Hematopoietic multipotent progenitor cell treated with erythropoietin and hydrocortisone succinate and interleukin-3 and kit ligand, for 6 days (in vitro differentiated cells): ENCODE data around the gene LRRC51.

Experiments
- DNase-seq: peaks from one replicate; pipeline ENCODE4 v3.0.0-alpha.2; 2015

Gene LRRC51

GRCh38 chr11:72070491-72070890, 10.2 kb upstream of the LRRC51 start:
- no peak for DNase-seq

GRCh38 chr11:72072348-72072747, 8.3 kb upstream of the LRRC51 start:
- no peak for DNase-seq

GRCh38 chr11:72075109-72075508, 5.5 kb upstream of the LRRC51 start:
- DNase-seq: peak; percentile 70

GRCh38 chr11:72075756-72076155, 4.9 kb upstream of the LRRC51 start:
- no peak for DNase-seq

GRCh38 chr11:72078477-72078876, 2.2 kb upstream of the LRRC51 start:
- DNase-seq: no peak

- DNase-seq: peak; percentile 43
Observed at GRCh38 chr11:72079819-72080325, 778 bp upstream of the LRRC51 start.

- DNase-seq: no peak
Observed at GRCh38 chr11:72081184-72081644, 564 bp downstream of the LRRC51 start.

GRCh38 chr11:72081821-72082453, 1.3 kb downstream of the LRRC51 start:
- DNase-seq: no peak

- DNase-seq: no peak
Observed at GRCh38 chr11:72083414-72083813, 2.8 kb downstream of the LRRC51 start.

- no peak for DNase-seq
Observed at GRCh38 chr11:72084076-72084475, 3.4 kb downstream of the LRRC51 start.

GRCh38 chr11:72084965-72085364, 4.3 kb downstream of the LRRC51 start:
- no peak for DNase-seq

- no peak for DNase-seq
Observed at GRCh38 chr11:72085621-72086351, 5.1 kb downstream of the LRRC51 start.

GRCh38 chr11:72088076-72088808, 7.6 kb downstream of the LRRC51 start:
- no peak for DNase-seq

- peak; percentile 91 for DNase-seq
Observed at GRCh38 chr11:72091292-72091691, 10.6 kb downstream of the LRRC51 start.

- no peak for DNase-seq
Observed at GRCh38 chr11:72098741-72099140, 18.1 kb downstream of the LRRC51 start.

- DNase-seq: no peak
Observed at GRCh38 chr11:72100009-72100408, 19.4 kb downstream of the LRRC51 start.

- DNase-seq: peak; percentile 93
Observed at GRCh38 chr11:72100462-72100861, 19.8 kb downstream of the LRRC51 start.

GRCh38 chr11:72102162-72102561, 21.5 kb downstream of the LRRC51 start:
- DNase-seq: peak; percentile 31

- no peak for DNase-seq
Observed at GRCh38 chr11:72102631-72102945, 21.9 kb downstream of the LRRC51 start.

GRCh38 chr11:72102946-72103753, 22.5 kb downstream of the LRRC51 start, which contains the start of gene LAMTOR1:
LAMTOR1 (minus strand) TSS chr11:72103297; CDS start chr11:72103224, 73 bp downstream.
- DNase-seq: peak; percentile 100

- no peak for DNase-seq
Observed at GRCh38 chr11:72103754-72104167, 23.1 kb downstream of the LRRC51 start.

GRCh38 chr11:72105888-72106287, 25.2 kb downstream of the LRRC51 start, which contains the start of gene TOMT:
TOMT (plus strand) TSS chr11:72105924; CDS start chr11:72105952, 28 bp downstream.
- DNase-seq: no peak
